Measurements from ENCODE around the gene PRMT3.

The PRMT3 gene

GRCh38 chr11:20417771-20418170 is 30.3 kb downstream of the PRMT3 start:
- H3K9me2 ChIP-seq (replicated peaks; ENCODE audit: insufficient read depth, low read length), result no peaks in the 10 kb centered on the region
- DNase-seq, result no peak
- H3F3A ChIP-seq (ENCODE audit: insufficient read depth, low read length), result no peaks in the 10 kb centered on the region
- no peak overlapping the region for H2AFZ ChIP-seq (ENCODE audit: low read length)
- no peaks in the 10 kb centered on the region for H3K27me3 ChIP-seq (replicated peaks; ENCODE audit: insufficient read depth, low read length)
- no peaks in the 10 kb centered on the region for H3K36me3 ChIP-seq (replicated peaks; ENCODE audit: insufficient read depth, low read length)
- TF ChIP-seq EZH2 (optimal IDR thresholded peaks at IDR 0.05; ENCODE audit: low read depth, low read length) (no peak), CTCF (IDR thresholded peaks at IDR 0.05; ENCODE audit: low read length) (no peak), EZH2phosphoT487 (IDR thresholded peaks at IDR 0.05; ENCODE audit: low read length) (no peak)
- H4K20me1 ChIP-seq (ENCODE audit: insufficient read depth, low read length), result no peaks in the 10 kb centered on the region
- no peak overlapping the region for H3K4me2 ChIP-seq (ENCODE audit: low read depth, low read length)
- H3K79me2 ChIP-seq (ENCODE audit: low read length), result no peaks in the 10 kb centered on the region
- H3K9ac ChIP-seq (ENCODE audit: low read length), result no peak overlapping the region
- H3K4me3 ChIP-seq (ENCODE audit: low read length), result no peak overlapping the region
- H3K9me3 ChIP-seq (replicated peaks; ENCODE audit: insufficient read depth, low read length), result no peaks in the 10 kb centered on the region
- no peaks in the 10 kb centered on the region for H3K4me1 ChIP-seq (ENCODE audit: low read length)
- no peak overlapping the region for H3K27ac ChIP-seq (ENCODE audit: low read length)

- no peak overlapping the region for H3K4me2 ChIP-seq (ENCODE audit: low read depth, low read length)
- H3K36me3 ChIP-seq (replicated peaks; ENCODE audit: insufficient read depth, low read length), result no peaks in the 10 kb centered on the region
Observed at GRCh38 chr11:20421946-20422345, 34.4 kb downstream of the PRMT3 start.

DNA sequence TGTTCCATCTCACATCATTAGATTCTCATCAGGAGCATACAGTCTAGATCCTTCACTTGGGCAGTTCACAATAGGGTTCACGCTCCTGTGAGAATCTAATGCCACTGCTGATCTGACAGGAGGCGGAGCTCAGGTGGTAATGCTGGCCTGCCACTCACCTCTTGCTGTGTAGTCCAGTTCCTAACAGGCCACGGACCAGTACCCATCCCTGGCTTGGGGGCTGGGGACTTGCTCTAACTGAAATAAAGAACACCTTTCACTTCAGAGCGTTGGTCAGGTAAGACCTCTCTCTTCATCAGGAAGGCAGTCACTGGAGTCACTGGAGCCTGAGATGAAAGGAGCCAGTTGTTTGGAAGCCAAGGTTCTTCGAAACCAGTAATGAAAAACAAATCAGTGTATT is 41.7 kb downstream of the PRMT3 start:
- Histone ChIP-seq H3K4me3 (ENCODE audit: low read length) (no peak overlapping the region), H3K9me3 (replicated peaks; ENCODE audit: insufficient read depth, low read length) (no peaks in the 10 kb centered on the region), H3K27me3 (replicated peaks; ENCODE audit: insufficient read depth, low read length) (no peaks in the 10 kb centered on the region), H3K9ac (ENCODE audit: low read length) (no peak overlapping the region), H3K9me2 (replicated peaks; ENCODE audit: insufficient read depth, low read length) (no peaks in the 10 kb centered on the region), H3K4me1 (ENCODE audit: low read length) (no peaks in the 10 kb centered on the region), H3K27ac (ENCODE audit: low read length) (no peak overlapping the region), H4K20me1 (ENCODE audit: insufficient read depth, low read length) (no peaks in the 10 kb centered on the region), H3K79me2 (ENCODE audit: low read length) (no peaks in the 10 kb centered on the region), H2AFZ (ENCODE audit: low read length) (no peak overlapping the region), H3K4me2 (ENCODE audit: low read depth, low read length) (no peak overlapping the region), H3F3A (ENCODE audit: insufficient read depth, low read length) (no peaks in the 10 kb centered on the region), H3K36me3 (replicated peaks; ENCODE audit: insufficient read depth, low read length) (no peaks in the 10 kb centered on the region)
- TF ChIP-seq CTCF (IDR thresholded peaks at IDR 0.05; ENCODE audit: low read length), result no peak
- TF ChIP-seq EZH2phosphoT487 (IDR thresholded peaks at IDR 0.05; ENCODE audit: low read length), result no peak
- no peak for TF ChIP-seq EZH2 (optimal IDR thresholded peaks at IDR 0.05; ENCODE audit: low read depth, low read length)
- no peak for DNase-seq

More at GRCh38 chr11:20421946-20422345, 34.4 kb downstream of the PRMT3 start:
- no peak overlapping the region for H3K4me3 ChIP-seq (ENCODE audit: low read length)
- H3F3A ChIP-seq (ENCODE audit: insufficient read depth, low read length), result no peaks in the 10 kb centered on the region
- no peak for DNase-seq
- H3K9ac ChIP-seq (ENCODE audit: low read length), result no peak overlapping the region
- H2AFZ ChIP-seq (ENCODE audit: low read length), result no peak overlapping the region
- H3K79me2 ChIP-seq (ENCODE audit: low read length), result no peaks in the 10 kb centered on the region
- H4K20me1 ChIP-seq (ENCODE audit: insufficient read depth, low read length), result no peaks in the 10 kb centered on the region
- H3K9me2 ChIP-seq (replicated peaks; ENCODE audit: insufficient read depth, low read length), result no peaks in the 10 kb centered on the region
- H3K9me3 ChIP-seq (replicated peaks; ENCODE audit: insufficient read depth, low read length), result no peaks in the 10 kb centered on the region
- TF ChIP-seq EZH2phosphoT487 (IDR thresholded peaks at IDR 0.05; ENCODE audit: low read length), result no peak
- no peak for TF ChIP-seq EZH2 (optimal IDR thresholded peaks at IDR 0.05; ENCODE audit: low read depth, low read length)
- no peak for TF ChIP-seq CTCF (IDR thresholded peaks at IDR 0.05; ENCODE audit: low read length)
- no peaks in the 10 kb centered on the region for H3K4me1 ChIP-seq (ENCODE audit: low read length)
- no peaks in the 10 kb centered on the region for H3K27me3 ChIP-seq (replicated peaks; ENCODE audit: insufficient read depth, low read length)
- no peak overlapping the region for H3K27ac ChIP-seq (ENCODE audit: low read length)
